Measurements from ENCODE around the gene CPNE7.

The CPNE7 gene

DNA sequence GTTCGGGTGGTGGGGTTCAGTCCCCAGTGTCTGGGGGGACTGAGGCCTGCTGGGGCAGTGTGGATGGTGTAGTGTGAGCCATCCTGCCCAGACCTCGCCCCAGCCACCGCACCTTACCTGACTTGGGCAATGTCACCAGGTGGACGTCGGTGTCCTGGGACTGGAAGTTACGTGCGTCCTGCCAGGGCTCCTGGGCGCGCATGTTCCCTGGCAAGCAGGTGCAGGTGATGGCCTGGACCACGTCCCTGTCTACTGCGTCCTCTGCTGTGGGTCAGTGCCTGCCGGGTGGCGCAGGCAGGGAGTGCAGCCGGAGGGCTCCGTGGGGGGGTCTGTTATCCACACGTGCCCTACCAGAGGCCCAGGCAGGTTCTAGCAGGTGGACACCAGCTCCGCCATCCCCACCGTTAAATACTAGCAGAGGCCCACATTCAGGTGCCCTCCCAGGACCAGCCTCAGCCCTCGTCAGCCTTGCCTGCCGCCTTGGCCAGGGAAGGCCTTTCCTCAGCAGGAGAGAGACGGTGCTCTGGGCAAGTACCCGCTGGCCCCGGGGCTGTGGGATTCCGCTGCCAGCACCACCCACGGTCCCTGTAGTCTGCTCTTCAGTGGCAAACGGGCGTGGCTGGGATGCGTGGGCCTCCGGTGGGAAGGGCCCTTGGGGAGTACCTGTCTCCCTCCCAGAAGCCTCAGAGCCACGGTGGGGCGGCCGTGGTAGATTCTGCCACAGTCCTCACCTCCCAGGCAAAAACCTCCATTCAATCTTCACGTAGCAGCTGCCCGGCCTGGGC, 29.8 kb downstream of the CPNE7 start:
- no peak for DNase-seq (ENCODE audit: low spot score)

DNA sequence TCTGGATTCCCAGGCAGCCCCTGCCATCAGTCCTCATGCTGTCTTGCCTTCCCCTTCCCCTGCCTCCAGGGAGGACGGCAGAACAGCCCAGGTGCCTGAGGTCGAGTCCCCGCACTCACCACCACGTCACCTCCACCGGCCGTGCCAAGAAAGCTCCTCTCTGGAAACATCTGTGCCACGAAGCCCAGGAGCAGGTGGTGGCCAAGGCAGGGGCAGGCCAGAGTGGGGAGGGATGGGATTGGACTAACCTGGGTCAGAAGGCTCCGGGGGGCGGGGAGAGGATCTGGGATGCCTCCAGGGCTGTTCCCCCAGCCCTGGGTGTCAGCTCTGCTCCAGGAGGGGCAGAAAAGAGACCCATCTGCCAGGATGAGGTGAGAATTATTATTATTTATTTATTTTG, 30.4 kb downstream of the CPNE7 start:
- no peak for DNase-seq (ENCODE audit: low spot score)

DNA sequence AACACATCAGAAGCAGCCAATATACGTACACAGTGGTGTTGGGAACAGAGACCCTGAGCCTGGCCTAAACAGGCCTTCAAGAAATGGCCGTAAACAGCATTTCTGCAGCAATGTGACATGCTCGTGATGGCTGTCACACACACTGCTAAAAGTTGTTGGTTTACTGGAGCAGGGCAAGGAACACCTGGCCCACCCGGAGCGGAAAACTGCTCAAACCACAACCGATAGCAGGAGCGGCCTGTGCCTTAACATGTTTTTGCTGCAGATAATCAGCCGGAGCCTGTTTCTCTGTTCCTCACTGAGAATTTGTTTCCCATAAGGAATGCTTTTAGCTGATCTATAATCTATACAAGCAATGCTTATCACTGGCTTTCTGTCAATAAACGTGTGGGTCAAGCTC, 31.9 kb downstream of the CPNE7 start:
- no peak for DNase-seq (ENCODE audit: low spot score)

DNA sequence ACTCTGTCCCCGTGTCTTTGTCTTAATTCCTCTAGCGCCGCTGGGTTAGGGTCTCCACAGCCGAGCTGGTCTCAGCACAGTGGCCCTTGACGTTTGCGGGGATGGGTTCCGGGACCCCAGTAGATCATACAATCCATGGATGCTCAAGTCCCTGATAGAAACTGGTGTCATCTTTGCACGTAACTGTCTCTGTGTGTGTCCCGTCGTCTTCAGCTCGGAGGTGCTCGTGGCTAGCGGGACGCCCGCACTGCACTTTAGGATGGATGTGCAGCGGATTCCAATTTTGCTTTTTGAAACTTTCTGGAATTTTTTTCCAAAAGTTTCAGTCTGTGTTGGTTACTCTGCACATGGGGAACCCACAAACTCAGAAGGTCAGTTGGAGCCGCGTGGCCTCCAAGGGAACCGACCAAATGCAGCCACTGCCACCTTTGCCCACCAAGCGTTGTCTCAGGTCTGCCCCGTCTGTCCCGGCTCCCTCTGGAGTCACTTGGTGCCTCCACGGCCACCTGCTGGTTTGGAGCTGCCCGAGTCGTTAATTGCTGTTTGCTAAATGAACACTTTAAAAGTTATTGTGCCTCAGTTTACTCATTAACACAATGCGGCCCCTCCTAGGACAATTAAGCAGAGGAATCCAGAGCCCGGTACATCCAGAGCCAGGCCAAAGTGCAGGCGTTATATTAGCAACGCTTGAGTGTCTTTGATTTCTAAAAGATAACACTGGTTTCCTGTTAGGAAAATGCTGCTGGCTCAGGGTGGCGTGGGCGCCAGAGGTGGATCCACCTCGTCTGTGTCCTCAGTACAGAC, 32.6 kb downstream of the CPNE7 start:
- DNase-seq (ENCODE audit: low spot score): no peak

DNA sequence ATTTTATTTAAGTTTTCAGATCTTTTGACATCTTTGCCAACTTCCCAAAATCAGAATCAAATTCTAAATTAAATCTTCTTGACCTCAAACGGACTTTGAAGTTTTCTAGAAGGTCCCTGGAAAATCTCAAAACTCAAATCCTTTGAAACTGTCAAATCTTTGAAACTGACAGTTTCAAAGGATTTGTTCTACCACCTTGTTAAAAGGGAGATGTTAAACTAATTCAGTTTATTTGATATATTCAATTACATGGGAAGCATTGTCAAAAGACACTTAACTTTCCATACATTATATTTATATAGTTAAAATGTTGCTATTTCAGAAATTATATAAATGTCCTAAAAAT, 34.5 kb downstream of the CPNE7 start:
- no peak for DNase-seq (ENCODE audit: low spot score)

DNA sequence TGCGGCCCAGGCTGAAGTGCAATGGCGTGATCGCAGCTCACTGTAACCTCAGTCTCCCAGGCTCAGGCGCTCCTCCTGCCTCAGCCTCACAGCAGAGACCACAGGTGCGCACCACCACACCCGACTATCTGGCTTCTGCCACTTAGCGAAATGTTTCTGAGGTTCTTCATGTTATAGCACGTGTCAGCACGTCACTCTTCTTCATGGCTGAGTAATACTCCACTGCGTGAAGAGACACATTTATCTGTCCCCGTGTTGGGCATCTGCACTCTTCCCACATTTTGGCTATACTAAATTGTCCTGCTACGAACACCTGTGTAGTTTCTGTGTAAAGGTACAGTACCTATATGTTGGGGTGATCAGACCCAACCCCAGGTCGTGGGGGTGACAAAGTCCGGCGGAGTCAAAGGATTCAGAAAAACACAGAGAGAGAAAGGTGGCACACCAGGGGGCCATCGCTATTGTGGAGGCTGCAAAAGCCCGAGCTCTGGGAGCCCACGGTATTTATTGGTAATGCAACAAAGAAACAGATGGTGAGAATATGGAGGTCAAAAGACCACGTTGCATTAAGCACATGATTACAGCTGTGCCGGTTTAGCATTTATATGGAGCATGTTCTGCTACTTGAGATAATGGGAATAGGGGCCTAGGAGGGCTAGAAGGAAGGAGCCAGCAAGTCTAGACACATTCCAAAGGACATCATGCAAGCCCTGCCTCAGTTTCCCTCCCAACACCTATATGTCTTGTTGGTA, 37.0 kb downstream of the CPNE7 start:
- no peak for DNase-seq (ENCODE audit: low spot score)

DNA sequence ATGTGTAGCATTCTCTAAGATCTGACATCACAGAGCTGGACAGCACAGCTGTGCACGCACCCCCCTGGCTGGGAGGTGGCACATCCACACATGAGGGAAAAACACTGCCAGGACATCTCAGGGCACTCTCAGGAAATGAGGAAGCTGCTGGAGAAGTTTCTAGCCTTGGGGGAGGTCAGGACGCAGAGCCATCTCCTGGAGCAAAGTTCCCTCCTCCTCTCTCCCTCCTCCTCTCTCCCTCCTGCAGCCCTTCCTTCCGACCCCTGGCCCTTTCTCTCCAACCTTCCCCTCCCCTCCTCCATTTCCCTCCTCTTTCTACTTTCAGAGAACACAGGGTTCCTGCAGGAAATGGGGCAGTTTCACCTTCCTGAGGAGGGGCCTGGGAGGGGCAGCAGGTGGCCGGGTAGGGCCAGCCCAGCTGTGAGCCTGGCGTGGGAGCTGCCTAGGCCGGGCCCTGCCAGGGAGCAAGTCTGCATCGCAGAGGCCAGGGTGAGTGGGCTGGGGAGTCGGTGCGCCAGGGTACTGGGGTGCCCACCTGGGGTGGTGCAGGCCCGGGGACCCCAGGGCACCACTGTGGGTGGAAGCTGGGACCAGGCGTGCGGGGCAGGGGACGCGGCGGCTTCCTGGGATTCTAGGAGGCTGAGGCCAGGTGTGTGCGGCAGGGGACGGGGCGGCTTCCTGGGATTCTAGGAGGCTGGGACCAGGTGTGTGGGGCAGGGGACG, 37.8 kb downstream of the CPNE7 start, which contains the start of gene DPEP1:
DPEP1 (plus strand) TSS at position 412 of the 723 bp plus-strand sequence. CDS start 16,769 bp downstream, outside the sequence.
- no peak for DNase-seq (ENCODE audit: low spot score)

DNA sequence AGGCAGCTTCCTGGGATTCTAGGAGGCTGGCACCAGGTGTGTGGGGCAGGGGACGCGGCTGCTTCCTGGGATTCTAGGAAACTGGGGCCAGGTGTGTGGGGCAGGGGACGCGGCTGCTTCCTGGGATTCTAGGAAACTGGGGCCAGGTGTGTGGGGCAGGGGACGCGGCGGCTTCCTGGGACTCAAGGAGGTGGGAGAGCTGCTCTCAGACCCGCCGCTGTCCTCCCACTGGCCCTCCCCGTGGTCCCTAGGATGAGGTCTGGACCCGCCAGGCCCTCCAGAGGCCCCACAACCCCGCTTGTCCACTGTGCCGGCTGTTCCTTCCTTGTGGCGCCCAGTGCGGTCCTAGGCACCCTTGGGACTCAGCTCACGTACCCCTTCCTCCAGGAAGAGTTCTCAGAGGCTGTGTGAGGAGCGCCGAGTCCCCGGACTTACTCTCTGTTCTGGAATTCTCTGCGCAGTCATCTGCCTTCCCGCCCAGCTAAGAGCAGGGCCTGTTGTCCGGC, 38.4 kb downstream of the CPNE7 start:
- no peak for DNase-seq (ENCODE audit: low spot score)

DNA sequence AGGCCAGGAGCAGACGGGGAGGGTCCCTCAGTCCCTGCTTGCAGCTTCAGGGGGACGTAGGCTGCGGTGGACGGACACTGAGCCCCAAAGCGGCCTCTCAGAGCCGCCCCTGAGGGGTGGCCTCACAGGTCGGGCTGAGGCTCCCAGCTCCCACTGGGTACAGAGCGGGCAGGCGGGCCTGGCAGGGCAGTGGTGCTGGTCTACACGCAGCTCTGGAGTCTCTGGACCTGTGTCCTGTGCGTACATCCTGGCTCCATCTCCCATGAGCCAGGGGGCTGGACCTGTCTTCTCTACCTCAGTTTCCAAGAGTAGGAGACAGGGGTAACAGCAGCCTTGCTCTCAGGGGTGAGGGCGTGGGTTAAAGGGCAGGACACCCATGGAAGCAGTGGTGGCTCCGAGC, 39.6 kb downstream of the CPNE7 start:
- no peak for DNase-seq (ENCODE audit: low spot score)

DNA sequence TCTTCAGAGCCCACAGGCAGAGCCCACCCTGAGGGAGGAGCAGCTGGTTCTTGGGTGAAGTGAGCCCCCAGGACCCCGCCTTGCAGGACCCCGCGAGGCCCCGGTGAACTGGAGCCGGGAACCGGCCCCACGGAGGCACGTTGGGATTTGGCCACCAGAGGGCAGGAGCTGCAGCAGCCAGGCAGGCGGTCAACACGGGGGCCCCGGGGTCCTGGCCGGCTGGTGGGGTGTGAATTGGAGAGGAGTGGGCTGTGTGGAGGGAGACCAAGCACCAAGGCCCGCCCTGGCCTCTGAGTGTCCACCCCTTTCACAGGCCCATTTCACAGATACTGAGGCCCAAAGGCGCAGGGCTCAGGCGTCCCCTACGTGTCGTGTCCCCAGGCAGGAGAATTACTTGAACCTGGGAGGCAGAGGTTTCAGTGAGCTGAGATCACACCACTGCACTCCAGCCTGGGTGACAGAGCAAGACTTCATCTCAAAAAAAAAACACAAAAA, 40.1 kb downstream of the CPNE7 start:
- no peak for DNase-seq (ENCODE audit: low spot score)

DNA sequence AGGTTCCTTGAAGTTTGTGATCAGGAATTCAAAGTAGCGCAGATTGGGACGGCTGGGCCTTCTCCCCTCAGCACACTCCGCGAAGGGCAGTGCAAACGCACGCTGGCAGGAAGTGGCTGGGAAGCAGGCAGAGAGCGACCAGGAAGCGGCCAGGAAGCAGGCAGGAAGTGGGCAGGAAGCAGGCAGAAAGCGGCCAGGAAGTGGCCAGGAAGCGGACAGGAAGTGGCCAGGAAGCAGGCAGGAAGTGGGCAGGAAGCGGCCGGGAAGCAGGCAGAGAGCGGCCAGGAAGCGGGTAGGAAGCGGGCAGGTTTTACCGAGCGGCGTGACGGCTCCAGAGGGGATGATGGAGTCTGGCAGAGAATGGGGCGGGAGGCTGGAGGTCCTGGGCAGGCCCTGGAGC, 41.1 kb downstream of the CPNE7 start:
- DNase-seq (ENCODE audit: low spot score): no peak

DNA sequence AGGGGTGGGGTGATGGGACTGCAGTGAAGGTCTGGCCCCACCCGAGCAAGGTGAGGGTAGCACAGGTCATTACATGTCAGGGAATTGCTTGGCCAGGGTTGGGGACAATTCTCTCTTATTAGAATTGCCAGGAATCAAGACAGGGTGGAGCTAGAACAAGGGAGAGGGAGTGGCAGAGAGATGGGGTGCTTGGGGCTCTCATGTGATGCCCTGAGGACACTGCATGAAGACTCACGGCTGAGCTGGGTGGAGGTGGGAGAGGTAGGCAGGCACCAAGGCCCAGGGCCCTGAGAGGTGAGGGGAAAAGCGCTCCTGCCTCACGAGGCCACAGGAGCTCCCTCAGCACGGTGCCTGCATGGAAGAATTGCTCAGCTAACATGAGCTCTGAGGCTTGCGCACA, 41.5 kb downstream of the CPNE7 start:
- no peak for DNase-seq (ENCODE audit: low spot score)

DNA sequence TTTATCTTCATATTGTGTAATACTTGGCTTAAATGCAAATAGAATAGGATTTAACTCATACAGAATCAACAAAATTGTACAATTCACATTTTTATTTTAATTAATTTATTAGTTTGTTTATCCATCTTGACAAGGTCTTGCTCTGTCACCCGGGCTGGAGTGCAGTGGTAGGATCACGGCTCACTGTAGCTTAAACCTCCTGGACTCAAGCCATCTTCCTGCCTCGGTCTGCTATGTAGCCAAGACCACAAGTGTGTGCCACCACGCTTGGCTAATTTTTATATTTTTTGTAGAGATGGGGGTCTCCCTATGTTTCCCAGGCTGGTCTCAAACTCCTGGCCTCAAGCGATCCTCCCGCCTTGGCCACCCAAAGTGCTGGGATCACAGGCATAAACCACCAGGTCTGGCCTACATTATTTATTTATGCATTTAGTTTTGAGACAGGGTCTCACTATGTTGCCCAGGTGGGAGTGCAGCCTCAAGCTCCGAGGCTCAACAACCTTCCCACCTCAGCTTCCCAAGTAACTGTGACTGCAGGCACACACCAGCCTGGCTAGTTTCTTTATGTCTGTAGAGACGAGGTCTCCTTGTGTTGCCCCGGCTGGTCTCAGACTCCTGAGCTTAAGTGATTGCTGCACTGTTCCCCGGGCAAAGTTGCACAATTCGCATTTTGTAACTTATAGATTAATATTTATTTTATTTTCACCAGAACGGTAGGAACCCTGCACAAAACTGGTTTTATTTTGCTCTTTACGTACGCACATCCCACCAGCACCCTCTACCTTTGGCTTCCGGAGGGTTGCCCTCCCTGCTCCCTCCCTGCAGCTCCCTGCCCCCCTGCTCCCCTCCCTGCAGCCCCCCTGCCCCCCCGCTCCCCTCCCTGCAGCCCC, 42.8 kb downstream of the CPNE7 start:
- no peak for DNase-seq (ENCODE audit: low spot score)

DNA sequence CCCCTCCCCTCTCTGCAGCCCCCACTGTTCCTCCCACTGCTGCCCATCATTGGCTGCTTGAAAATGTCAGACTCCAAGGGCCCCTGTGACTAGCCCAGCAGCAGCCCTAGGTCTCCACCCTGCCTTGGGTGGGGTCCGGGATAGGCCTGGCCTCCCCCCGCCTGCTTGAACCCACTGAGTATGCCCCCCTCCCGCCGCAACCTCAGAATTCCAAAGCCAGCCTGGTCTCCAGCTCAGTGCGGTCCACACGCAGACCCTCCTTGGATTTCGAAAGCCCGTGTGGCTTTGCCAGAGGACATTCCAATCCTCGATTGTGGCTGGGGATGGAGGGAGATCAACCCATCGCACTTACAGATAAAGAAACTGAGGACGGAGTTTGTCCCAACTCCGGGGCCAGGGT, 44.3 kb downstream of the CPNE7 start:
- DNase-seq (ENCODE audit: low spot score): no peak

DNA sequence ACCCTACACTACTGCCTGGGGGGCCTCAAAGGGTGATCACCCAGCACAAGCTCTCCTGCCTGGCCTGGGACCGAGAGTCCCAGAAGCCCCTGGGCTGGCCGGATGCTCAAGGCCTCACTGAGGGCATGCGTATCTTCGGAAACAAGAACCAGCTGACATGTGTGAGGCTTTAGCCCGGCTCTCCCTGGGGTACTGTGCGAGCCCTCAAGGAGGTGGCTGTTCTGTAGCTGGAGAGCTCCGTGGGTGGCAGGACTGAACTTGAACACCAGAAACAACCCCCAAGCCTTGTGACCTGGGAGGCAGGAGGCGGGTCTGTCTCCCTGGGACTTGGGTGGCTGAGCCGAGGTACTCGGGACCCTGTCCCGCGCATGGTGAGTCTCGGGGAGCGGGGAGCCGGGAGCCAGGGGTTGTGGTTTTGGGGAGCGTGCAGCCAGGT, 44.9 kb downstream of the CPNE7 start:
- DNase-seq (ENCODE audit: low spot score): no peak

DNA sequence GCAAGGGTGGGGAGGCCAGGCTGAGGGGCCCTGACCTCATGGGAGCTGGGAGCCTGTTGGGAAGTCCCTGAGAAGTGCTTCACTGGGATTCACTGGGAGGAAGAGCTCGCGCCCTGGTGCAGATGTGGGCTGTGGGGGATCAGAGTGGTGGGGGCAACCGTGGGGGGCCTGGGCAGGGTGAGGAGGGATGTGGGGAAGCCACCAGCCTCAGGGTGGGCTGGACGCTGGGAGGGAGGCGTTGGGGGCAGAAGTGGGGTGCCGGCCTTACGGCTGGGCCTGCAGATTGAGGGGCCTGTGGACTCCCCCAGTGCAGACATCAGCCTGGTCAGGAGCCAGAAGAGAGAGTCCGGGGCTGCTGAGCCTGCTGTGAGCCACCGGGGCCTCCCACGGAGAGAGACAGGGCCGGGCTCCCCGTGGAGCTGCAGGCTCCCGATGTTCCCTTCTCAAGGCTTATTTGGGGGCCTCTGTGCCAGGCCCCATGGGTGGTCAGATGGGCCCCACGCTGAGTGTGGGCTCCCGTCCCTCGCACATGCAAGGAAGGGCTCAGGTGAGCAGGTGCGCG, 45.7 kb downstream of the CPNE7 start:
- DNase-seq (ENCODE audit: low spot score): no peak

DNA sequence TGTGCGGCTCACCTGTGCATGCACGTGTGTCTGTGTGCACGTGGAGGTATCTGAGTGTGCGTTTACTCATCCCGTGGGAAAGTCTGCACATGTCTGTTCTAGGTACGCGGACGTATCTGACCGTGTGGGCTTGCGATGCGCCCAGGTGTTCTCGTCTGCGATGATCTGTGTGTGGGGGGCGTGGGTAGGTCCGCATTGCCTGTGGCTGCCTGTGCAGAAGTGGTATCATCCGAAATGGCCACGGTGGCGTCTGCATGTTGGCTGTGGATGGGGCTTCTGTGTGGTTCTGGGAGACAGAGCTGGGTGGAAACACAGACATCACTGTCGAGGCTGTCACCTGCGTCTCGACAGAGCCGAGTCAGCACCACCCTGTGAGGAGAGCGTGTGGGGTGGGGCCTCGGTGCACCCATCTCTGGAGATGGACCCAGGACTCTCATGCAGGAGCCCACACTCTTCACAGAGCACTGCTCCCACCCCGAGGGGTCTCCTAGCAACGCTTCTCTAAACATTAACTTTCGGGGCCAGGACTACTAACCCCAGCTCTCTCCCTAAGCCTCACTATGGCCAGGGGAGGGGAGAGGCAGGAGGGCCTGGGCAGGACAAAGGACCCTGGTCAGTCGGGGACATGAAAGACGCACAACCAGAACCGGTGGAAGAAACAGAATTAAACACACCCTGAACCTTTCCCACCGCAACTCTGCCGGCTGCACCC, 46.3 kb downstream of the CPNE7 start:
- DNase-seq (ENCODE audit: low spot score): no peak

DNA sequence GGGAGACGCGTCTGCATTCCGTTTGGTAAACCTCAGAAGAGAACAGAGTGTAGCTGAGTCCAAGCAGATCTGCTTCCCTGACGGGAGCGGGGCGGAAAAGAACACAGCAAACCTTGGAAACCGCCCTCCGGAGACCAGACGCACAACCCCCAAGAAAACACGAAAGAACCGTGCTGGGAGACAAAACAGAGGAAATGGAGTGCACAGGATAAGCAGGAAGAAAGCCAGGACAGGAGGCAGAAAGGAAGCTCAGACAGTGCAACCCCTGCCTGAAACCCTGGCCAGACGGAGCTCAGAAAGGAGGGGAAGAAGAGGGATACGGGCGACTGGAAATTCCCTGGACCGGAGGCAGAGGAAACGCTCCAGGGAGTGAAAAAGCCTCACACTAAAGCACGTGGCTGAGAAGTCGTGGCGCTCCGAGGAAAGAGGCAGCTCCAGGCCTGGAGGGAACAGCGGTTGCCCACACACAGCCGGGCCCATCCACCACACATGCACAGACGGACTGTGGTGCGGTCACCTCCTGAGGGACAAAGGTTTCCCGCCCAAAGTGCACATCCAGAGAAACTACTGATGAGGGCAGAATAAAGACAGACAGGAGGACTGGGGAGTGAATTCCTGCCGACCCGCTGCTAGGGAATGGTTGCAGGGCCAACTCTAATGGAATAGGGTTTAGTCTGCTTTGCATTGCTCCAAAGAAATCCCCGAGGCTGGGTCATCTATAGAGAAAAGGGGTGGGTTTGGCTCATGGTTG, 48.1 kb downstream of the CPNE7 start:
- DNase-seq (ENCODE audit: low spot score): peak; percentile 26
